Left colon (tissue), 2 donors: Measurements from ENCODE around the gene MBNL1. TPM values are rescaled to one million over a fixed set of nuclear protein-coding genes. Genes with fewer than 3 reads are reported as not detected.
"Not testable (repeated sequence)": the region's sequence is repeated elsewhere in the genome, so short reads cannot be mapped to it uniquely, and the experiment has no call there.

Experiments used
- ATAC-seq: fragments of 200-7000 bp; cut with Tn5 transposase; one replicate; pipeline ENCODE4 v1.9.1; 2020; ENCODE audit warnings: mild to moderate bottlenecking, moderate library complexity
- DNase-seq, 2 donors: peaks; one replicate each; pipeline ENCODE4 v3.0.0-alpha.2; 2020
- intact Hi-C, 2 donors: fragments of 100-400 bp; cut with DNase I in 1 of 2; cut with micrococcal nuclease in 1 of 2; formaldehyde crosslinking; loops; one replicate each; pipeline versions ENCODE4 v1.11.2 to v1.14.0; 2022; cut with DNase I, micrococcal nuclease
- total RNA-seq, 2 donors: library from RNA; stranded (reverse); fragmentation: NEBNext Ultra II Directional; extraction: Animal tissue kit (Norgen Biotek cat#: 25700); gene quantifications; one replicate each; pipeline ENCODE4 v1.2.1, GENCODE V29; 2021
- donor health status: DM: no; HTN: no; CAD: no.
- donor health status: DM: yes; HTN: yes; CAD: no.

Gene MBNL1
- total RNA-seq, 2 donors from 2014 or later = 154 to 183 TPM

DNA sequence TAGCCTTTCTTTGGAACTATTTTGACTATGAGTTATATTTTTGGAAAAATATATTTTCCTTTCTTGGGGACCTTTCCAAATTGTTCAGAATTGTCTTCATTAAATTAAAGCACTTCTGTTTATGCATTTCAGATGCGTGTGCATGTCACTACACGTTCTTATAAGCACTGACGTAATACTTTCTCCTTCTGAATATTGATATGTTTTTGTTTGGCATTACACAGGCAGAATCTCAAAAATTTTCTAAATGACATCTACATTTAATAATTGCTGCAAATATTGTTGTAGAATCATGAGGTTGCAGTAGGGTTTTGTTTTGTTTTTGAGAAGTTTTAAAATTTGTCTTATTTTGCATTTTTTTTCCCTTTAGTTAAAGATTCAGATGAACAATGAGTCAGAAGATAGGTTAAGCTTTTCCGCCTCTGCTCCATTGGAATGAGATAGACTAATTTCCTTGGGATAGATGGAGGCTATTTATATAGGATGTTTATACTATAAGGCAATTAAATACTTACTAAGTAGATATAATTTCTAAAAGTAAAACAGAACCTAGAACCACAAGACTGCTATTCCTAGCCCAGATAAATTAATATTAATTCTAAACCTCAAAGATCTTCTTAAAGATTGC is 110.8 kb downstream of the MBNL1 start:
- intact Hi-C loops = no loop called here
- DNase-seq = no peak
- ATAC-seq = no peak

DNA sequence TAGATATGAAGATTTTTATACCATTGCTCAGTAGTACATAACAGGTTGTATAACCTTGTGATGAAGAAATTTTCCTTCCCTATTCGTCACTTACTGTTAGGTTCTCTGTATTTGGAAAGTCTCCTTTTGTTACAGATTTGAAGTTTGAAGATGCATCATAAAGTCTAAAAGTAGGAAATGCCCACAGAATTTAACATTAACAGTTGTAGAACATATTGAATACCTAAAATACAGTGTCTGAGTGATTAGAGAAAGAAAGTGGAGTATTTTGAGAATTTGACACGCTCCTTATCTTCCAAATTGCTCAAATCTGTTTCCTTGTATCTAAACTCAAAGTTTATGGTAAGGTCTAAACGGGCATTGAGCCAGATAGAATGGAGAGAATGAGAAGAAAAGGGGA is 111.3 kb downstream of the MBNL1 start:
- intact Hi-C loops = no loop called here

DNA sequence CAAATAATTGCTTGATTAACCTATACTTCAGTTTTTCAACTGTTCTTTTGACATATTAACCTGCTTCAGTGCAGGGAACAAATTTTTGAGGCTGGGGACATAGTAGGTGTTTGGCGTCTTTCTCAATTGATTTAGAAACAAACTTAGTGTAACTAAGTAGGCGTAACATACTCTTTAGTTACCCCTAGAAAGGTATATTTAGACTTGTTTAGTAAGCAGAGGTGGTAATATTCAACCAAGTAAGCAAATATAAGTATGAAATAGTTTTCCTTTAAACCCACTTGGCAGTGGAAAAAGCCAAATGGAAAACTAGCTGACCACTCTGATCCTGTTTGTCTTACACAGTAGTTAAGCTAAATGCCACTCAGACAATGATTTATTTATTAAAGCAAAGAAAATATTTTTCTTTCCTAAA is 113.2 kb downstream of the MBNL1 start:
- ATAC-seq = no peak
- intact Hi-C loops = no loop called here
- no peak for DNase-seq

More for the DNA sequence above, 111.3 kb downstream of the MBNL1 start:
- no peak for DNase-seq
- no peak for ATAC-seq

DNA sequence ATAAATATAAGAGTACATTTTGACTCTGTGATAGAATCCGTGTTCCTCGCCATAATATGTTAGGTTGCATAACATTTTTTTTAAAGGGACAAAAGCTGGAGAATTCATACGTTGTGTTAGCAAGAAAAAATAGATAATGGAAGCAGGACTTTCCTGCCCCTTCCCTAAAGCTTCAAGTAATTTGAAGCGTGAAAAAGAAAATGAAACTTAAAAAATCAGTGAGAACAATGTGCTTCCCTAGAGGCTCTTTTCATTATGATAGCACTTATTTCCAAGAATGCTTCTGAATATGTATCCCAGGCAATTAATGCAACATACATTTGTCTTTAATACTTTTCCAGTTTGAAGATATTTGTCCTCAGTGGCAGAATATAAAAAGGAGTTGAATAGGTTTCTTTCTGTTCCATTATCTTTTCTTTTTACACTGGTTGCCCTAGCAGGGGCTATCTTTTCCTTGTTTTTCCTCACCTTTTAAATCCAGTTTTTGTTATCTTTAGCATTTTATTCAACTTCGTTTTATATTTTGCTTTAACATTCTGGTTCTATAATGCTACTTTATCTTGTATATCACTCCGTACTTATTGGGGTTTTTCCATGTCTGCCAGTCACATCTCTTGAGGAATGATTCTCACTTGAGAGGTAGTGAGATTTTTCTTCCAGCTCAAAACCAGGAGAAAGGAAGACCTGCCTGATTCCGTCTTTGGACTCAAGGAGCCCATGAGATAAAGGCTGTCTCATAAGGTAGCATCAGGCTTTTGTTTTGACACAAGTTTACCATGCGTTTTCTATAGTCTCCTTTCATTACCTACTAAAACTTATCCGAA is 113.8 kb downstream of the MBNL1 start:
- DNase-seq (no peak), ATAC-seq (no peak)
- intact Hi-C loops = no loop called here

DNA sequence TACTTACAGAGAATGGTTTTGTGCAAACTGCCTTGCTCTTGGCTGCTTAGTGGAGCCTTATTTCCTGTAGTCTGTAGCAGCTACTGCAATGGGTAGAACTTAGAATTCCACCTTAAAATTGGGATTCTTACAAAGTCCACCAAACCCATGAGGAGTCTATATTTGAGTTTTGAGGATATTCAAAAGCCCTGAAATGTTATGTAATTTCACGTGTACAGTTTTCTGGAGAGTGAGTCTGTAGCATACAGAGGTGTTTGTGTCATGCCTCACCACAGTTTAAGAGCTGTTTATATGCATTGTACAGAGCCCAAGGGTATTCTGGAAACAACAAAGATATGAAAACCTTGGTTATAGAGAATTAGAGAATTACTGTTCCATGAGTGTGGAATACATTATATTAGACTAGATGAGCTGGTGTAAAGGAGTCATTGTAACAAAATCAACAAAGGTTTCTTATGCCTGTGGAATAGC is 114.4 kb downstream of the MBNL1 start:
- ATAC-seq = no peak
- DNase-seq = no peak
- intact Hi-C loops = no loop called here

DNA sequence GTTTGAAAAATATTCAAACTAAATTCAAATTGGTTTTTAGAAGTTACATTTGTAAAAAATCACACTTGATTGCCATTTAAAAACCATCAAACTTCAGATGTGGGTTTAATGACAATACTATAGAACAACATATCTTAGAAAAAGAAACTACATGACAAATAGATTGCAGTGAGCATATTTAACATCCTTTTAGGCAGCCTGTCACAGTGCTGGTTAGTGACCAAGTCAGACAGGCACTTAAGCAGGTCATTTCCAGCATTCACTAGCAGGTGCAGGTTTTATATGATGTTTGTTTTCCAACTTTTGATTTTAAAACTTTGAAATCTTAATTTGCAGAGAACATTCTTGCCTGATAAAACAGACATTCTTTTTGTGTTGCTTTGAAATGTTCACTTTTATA is 115.7 kb downstream of the MBNL1 start:
- intact Hi-C loops = no loop called here
- DNase-seq (no peak), ATAC-seq (no peak)

GRCh38 chr3:152385761-152386160 is 117.0 kb downstream of the MBNL1 start:
- no peak for ATAC-seq
- no peak for DNase-seq
- intact Hi-C loops = no loop called here

GRCh38 chr3:152386208-152386607 is 117.5 kb downstream of the MBNL1 start:
- intact Hi-C loops = no loop called here
- ATAC-seq (no peak), DNase-seq (no peak)

GRCh38 chr3:152388631-152389030 is 119.9 kb downstream of the MBNL1 start:
- DNase-seq = no peak
- intact Hi-C loops = no loop called here
- ATAC-seq = no peak

DNA sequence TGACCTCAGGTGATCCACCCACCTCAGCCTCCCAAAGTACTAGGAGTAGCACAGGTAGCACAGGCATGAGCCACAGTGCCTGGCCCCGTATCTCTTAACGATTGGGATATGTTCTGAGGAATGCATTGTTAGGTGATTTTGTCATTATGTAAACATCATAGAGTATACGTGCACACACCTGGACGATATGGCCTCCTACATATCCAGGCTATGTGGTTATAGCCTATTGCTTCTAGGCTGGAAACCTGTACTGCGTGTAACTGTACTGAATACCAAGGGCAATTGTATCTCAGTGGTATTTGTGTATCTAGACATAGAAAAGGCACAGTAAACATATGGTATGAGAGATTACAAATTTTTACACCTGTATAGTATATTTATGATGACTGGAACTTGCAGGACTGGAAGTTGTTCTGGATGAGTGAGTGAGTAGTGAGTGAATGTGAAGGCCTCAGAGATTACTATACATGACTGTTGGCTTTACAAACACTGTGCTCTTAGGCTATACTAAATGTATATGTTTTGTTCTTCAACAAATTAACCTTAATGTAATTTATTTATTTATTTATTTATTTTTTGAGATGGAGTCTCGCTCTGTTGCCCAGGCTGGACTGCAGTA is 120.7 kb downstream of the MBNL1 start:
- intact Hi-C loops = no loop called here
- ATAC-seq = peak; percentile 67
- no peak for DNase-seq

DNA sequence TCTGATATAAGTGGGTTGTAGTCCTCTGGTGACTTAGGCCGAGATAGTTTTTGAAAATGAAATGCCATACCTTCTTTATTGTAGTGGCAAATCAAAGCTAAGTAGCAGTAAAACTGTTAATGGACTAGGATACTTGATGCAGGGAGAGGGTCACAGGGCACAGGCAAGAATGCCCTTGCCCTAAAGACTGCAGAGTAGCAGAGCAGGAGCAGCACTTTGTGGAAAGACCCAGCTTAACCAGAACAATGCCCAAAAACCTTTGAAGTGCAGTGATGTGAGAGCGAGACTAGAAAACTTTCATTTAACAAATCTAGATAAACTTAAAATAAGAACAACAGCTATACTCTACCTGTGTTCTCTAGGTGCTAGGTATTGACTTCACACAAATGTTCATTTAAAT is 121.9 kb downstream of the MBNL1 start:
- ATAC-seq = no peak
- intact Hi-C loops = no loop called here
- DNase-seq = no peak

- no peak for DNase-seq
- intact Hi-C loops = no loop called here
- no peak for ATAC-seq
Observed at GRCh38 chr3:152391671-152392070, 122.9 kb downstream of the MBNL1 start.

DNA sequence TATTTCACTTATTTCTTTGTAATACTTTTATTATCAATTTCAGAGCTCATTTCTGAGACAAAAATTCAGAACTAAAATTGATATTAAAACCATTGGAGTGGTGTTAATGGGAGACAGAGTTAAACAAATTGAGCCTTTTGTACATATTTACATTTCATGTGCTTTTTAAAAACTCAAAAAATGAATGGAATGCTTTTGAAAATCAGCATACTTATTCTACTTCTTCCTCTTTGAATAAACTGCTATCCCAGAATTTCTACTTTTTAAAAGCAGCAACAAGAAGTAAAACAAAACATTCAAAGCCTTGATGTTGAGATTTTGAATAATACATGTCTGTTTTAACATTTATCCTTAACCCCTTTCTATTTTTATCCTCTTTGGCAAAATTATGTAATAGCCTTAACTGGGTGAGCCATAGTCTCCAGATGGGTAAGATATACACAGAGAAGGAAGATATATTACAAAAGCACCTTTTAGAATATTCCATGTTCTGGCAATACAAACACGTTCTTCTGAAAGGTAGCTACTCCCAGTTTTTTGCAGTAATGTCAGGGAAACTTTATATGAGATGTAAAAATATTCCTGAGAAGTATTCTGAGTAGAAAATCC is 123.6 kb downstream of the MBNL1 start:
- ATAC-seq = no peak
- DNase-seq = no peak

GRCh38 chr3:152394246-152394645 is 125.5 kb downstream of the MBNL1 start:
- no peak for DNase-seq
- intact Hi-C loops = no loop called here
- no peak for ATAC-seq

More for the DNA sequence above, 123.6 kb downstream of the MBNL1 start:
- intact Hi-C loops = no loop called here

- no peak for DNase-seq
- ATAC-seq = no peak
- intact Hi-C loops = no loop called here
Observed at GRCh38 chr3:152395764-152396163, 127.0 kb downstream of the MBNL1 start.

DNA sequence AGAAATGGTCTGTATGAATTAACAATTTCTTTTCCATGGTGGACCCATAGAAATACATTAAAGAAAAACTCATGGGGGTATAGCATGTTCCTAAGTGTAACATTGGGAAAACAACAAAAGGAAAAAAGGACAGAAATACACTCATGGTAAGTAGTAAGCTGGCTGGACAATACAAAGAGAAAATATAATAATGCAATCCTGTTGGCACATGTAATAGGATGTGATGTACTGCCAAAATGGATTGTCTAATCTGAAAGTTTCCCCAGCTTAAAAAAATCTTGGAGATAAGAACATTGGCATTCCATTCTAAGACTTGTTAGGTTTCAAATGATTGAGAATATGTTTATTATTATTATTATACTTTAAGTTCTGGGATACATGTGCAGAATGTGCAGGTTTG is 128.1 kb downstream of the MBNL1 start:
- intact Hi-C loops = no loop called here
- ATAC-seq (no peak), DNase-seq (no peak)

GRCh38 chr3:152397348-152397747 is 128.6 kb downstream of the MBNL1 start:
- intact Hi-C loops, DNase-seq, ATAC-seq: not testable (repeated sequence)

DNA sequence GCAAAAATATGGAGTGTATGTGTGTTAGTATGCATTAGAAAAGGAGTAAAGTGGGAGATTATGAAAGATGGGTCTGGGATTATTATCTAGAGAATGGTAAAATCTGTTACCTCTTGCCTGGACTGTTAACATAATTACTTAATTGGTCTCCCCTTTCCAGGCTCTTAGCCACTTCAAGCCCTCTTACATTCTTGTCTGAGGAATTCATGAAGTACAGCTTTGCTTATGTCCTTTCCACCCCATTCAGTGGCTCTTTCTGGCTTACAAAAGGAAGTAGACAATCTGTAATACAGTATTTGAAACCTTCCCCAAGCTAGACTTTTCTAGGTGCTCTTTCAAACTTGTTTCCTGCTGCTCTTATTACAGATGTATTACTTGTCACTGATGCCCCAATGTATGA is 129.8 kb downstream of the MBNL1 start:
- intact Hi-C loops = no loop called here
- ATAC-seq = no peak
- no peak for DNase-seq

- no peak for ATAC-seq
- DNase-seq = no peak
- intact Hi-C loops = no loop called here
Observed at GRCh38 chr3:152399374-152399773, 130.6 kb downstream of the MBNL1 start.

- ATAC-seq (no peak), DNase-seq (no peak)
- intact Hi-C loops = no loop called here
Observed at GRCh38 chr3:152400887-152401286, 132.2 kb downstream of the MBNL1 start.
